NCI-H1105 treated with DMSO at 0.1 percent for 48 hours (cell line): ENCODE results near the gene RPE.

Experiments
- DNase-seq: peaks from one replicate; lab custom pipeline; 2025; lab: John Stamatoyannopoulos, UW

Gene RPE

DNA sequence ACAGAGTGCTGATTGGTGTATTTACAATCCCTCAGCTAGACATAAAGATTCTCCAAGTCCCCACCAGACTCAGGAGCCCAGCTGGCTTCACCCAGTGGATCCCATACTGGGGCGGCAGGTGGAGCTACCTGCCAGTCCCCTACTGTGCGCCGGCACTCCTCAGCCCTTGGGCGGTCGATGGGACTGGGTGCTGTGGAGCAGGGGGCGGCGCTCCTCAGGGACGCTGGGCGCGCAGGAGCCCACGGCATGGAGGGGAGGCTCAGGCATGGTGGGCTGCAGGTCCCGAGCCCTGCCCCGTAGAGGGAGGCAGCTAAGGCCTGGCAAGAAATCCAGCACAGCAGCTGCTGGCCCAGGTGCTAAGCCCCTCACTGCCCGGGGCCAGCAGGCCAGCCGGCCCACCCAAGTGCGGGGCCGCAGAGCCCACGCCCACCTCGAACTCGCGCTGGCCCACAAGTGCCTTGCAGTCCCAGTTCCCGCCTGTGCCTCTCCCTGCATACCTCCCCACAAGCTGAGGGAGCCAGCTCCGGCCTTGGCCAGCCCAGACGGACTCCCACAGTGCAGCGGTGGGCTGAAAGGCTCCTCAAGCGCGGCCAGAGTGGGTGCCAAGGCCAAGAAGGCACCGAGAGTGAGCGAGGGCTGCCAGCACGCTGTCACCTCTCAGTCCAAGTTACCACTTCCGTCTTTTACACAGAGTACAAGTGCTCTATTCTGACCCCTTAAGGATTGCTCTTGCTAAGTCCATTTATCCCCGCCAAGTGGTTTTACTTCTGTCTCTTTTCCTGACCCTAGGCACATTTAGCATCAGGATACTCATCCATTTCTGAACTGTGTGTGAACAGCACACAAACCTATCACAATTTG lies 1.7 kb upstream of the RPE start:
- no peak for DNase-seq

DNA sequence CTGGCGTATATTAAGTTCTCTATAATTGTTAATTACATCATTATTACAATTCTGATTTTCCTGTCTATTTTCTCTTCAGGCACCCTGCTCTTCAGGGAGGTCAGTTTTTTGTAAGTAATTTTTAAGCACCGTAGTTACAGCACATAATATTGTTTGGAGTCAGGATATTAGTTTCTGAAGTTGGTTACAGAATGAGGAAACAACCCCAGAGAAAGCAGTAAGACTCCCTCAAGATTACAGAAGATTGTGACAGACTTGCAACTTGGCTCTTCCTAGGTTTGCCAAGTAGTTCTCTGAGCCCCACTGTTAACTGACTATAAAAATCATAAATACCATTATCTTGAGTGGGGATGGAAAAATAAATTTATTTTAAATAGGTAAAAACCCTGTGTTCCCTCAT lies 921 bp downstream of the RPE start:
- no peak for DNase-seq

GRCh38 chr2:210004881-210005280 lies 2.4 kb downstream of the RPE start:
- no peak for DNase-seq

- DNase-seq = no peak
Observed at GRCh38 chr2:210007895-210008294, 5.5 kb downstream of the RPE start.

- DNase-seq = no peak
Observed at GRCh38 chr2:210009126-210009525, 6.7 kb downstream of the RPE start.

DNA sequence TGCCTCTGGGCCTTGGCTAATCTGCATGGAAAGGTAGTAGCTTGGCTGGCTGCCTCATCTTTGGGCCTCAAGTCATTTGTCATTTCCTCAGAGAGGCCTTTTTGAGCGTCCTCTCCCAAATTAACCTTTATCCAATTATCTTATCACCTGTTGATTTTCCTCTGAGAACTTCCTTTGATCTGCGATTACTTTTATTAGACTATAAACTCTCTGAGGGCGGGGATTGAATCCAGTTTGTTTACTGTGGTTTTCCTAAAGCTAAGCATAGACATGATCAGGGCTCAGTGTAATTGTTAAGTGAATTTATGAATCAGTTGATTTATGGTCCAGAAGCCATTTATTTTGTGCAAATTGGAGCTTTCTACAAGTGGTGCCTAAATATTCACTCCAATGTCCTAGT lies 7.5 kb downstream of the RPE start:
- no peak for DNase-seq

DNA sequence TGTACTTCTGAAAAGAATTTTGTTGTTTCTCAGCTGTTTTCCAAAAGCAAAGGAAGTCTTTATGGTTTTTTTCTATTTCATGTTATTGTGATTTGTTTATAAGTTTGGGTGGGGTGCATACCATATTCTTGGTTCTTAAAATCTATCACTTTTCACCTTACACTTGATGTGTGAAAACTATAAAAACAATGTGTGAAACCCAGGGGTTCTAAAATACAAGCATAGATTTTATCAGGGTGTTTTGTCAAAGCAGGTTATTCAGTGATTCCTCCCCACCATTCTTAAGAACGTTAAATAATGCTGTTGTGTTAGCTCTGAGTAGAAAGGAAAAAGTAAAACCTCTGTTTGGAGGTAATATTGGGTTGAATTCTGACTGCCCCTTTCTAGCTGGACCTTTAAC lies 17.7 kb downstream of the RPE start:
- DNase-seq = no peak

DNA sequence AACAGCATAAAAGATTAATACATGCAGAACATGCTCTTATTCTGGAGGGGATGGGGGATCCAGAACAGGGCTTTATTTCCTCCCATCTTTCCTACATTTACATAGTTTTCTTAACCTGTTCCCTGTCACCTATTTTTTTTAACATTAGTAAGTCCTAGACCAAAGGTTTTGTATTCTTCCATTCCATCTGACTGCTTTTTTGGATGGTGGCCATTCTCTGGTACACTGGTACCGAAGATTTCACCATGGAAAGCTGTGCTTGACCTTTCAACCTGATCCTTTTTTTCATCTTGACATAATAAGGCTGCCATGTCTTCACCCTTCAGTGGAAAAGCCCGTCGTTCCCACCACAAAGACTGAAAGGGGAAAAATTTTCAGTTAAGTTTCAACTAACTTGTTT lies 20.4 kb downstream of the RPE start:
- no peak for DNase-seq

DNA sequence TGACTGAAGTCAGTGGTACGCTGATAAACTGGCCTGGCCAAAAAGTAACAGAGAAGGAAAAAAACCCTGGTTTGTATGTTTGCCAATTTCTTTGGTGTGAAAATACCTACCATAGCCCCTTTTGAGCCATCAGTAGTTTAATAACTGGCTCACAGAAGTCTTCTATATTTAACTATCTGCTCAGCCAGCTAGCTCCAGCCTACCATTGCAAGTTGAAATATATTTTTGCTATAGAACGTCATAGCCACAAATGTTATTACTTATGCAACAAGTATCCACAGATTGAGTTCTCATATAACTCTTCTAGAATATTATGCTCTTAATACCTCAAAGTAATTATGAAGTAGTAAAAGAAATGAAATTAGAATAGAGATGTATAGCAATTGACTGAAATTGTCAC lies 25.2 kb downstream of the RPE start:
- DNase-seq = no peak

DNA sequence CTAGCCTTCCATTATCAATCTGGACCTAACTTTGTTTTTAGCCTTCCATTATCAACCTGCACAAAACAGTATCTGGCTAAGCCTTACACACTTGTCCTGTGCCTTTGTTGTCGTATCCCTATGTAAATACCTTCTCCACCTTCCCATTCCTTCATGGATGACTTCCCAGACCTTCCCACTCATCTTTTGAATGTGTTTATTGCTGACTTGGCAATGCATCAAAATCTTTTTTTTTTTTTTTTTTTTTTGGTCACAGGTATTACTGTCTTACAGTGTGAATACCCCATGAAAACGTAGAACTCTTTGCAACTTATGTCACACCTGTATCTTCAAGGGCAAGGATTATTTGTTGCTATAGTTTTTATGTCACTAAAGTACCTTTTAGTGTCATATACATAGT lies 25.7 kb downstream of the RPE start:
- peak; percentile 24 for DNase-seq

GRCh38 chr2:210034087-210034683 lies 31.7 kb downstream of the RPE start:
- DNase-seq = no peak

DNA sequence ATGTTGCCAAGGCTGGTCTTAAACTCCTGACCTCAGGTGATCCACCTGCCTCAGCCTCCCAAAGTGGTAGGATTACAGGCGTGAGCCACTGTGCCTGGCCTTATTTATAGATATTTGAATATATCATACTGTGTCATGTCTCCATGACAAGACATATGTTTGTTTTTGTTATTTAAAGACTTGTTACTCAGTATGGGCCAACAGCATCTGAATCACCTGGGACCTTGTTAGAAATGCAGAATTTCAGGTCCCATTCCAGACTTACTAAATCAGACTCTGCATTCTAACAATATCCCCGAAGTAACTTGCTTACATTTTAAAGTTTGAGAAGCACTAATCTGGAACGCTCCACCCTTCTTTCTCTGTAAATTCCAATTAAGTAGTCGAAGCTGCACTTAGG lies 33.2 kb downstream of the RPE start:
- DNase-seq = no peak

- no peak for DNase-seq
Observed at GRCh38 chr2:210038078-210038477, 35.6 kb downstream of the RPE start.

GRCh38 chr2:210046851-210047500 lies 44.5 kb downstream of the RPE start:
- DNase-seq = no peak

GRCh38 chr2:210049831-210050230 lies 47.4 kb downstream of the RPE start:
- no peak for DNase-seq

DNA sequence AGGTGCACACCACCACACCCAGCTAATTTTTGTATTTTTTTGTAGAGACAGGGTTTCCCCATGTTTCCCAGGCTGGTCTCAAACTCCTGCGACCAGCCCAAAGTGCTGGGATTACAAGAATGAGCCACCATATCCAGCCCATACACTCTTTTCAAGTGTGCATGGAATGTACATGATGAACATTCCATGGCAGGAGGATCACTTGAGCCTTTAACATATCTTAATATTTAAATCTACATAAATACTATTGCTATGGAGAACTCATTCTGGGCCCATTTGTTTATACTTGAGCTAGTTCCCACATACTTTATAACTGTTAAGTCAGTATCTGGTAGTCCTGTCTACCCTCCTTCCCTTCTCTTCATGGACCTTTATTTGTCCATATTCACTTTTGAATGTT lies 48.4 kb downstream of the RPE start:
- no peak for DNase-seq

DNA sequence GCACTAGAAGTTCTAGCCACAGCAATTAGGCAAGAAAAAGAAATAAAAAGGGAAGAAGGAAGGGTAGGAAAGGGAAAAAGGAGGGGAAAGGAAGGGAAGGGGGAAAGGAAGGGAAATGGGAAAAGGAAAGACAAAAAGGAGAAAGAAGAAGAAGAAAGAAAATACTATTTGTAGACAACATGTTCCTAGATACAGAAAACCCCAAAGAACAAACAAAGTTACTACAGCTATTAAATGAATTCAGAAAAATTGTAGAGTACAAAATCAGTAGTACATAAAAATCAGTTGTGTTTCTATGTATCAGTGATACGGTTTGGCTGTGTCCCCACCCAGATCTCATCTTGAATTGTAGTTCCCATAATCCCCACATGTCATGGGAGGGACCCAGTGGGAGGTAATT lies 52.3 kb downstream of the RPE start:
- DNase-seq = no peak

DNA sequence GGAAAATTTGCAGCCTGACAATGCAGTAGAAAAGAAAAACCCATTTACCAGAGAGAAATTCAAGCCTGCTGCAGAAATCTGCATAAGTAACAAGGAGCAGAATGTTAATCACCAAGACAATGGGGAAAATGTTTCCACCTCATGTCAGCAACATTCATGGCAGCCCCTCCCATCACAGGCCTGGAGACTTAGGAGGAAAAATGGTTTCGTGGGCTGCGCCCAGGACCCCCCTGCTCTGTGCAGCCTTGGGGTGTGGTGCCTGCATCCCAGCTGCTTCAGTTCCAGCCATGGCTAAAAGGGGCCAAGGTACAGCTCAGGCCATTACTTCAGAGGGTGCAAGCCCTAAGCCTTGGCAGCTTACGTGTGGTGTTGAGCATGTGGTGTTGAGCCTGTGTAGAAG lies 53.4 kb downstream of the RPE start:
- no peak for DNase-seq

- no peak for DNase-seq
Observed at GRCh38 chr2:210063306-210063705, 60.9 kb downstream of the RPE start.
